Activated CD8-positive, alpha-beta memory T cell treated with anti-CD3 and anti-CD28 coated beads, Interleukin-2, amount 10 ng/mL, durations not matched to agents 7 days and 5 days (primary cell): ENCODE data around the gene DIP2A. TPM values are rescaled to one million over a fixed set of nuclear protein-coding genes. Genes with fewer than 3 reads are reported as not detected.

Experiments used
- ATAC-seq: fragments of 150-1000 bp; cut with Tn5 transposase; one replicate; pipeline ENCODE4 v1.10.0; 2021; ENCODE audit warnings: moderate library complexity
- CTCF ChIA-PET: fragments of 350-600 bp; sonication (Branson Sonifier 250); formaldehyde crosslinking; loops from one replicate; lab custom pipeline; 2021; ENCODE audit warnings: antibody characterized with exemption; lab: Charles Lee
- DNase-seq: peaks from one replicate; pipeline ENCODE4 v3.0.0-alpha.2; 2020
- H3K27ac Mint-ChIP-seq: one replicate; pipeline ENCODE4 v1.8.0; 2021; ENCODE audit warnings: mild to moderate bottlenecking, mixed read lengths
- H3K27me3 Mint-ChIP-seq: one replicate; pipeline ENCODE4 v1.8.0; 2021; ENCODE audit warnings: mixed read lengths
- H3K36me3 Mint-ChIP-seq: one replicate; pipeline ENCODE4 v1.8.0; 2021; ENCODE audit warnings: mild to moderate bottlenecking, mixed read lengths
- H3K4me1 Mint-ChIP-seq: one replicate; pipeline ENCODE4 v1.8.0; 2021; ENCODE audit warnings: mixed read lengths
- H3K4me3 Mint-ChIP-seq: one replicate; pipeline ENCODE4 v1.8.0; 2021; ENCODE audit warnings: mild to moderate bottlenecking, moderate library complexity, mixed read lengths
- H3K9me3 Mint-ChIP-seq: one replicate; pipeline ENCODE4 v1.8.0; 2022; ENCODE audit warnings: low read depth, mixed read lengths
- total RNA-seq, 2 experiments: library from RNA; stranded (reverse); gene quantifications; one replicate each; pipeline ENCODE4 v1.2.3, GENCODE V29; 2021

The DIP2A gene
- total RNA-seq, 2 experiments from 2014 or later, result 43.4 to 70.4 TPM

GRCh38 chr21:46613391-46613790 lies 154.7 kb downstream of the DIP2A start:
- H3K27ac Mint-ChIP-seq, result no peak overlapping the region
- no peak for ATAC-seq
- no peak for DNase-seq
- H3K27me3 Mint-ChIP-seq, result peaks cover 15% of the 10 kb centered on the region
- CTCF ChIA-PET, result no interaction called here
- H3K9me3 Mint-ChIP-seq, result no peaks in the 10 kb centered on the region
- H3K36me3 Mint-ChIP-seq, result peaks cover 6% of the 10 kb centered on the region
- H3K4me3 Mint-ChIP-seq, result no peak overlapping the region
- peaks cover 14% of the 10 kb centered on the region for H3K4me1 Mint-ChIP-seq

DNA sequence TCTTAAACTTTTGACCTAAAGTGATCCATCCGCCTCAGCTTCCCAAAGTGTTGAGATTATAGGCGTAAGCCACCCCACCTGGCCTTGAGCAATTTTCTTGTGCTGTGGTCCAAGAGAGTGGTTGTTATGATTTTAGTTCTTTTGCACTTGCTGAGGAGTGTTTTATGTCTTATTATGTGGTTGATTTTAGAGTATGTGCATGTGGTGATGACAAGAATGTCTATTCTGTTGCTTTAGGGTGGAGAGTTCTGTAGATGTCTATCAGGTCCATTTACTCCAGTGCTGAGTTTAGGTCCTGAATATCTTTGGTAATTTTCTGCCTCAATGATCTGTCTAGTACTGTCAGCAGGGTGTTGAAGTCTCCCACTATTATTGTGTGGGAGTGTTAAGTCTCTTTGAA lies 157.4 kb downstream of the DIP2A start:
- Mint-ChIP-seq H3K4me3 (no peak overlapping the region), H3K36me3 (peaks cover 3% of the 10 kb centered on the region), H3K27ac (no peak overlapping the region), H3K9me3 (no peaks in the 10 kb centered on the region), H3K27me3 (peaks cover 15% of the 10 kb centered on the region), H3K4me1 (no peaks in the 10 kb centered on the region)
- CTCF ChIA-PET, result no interaction called here
- DNase-seq, result no peak
- ATAC-seq, result no peak

GRCh38 chr21:46616656-46617055 lies 158.0 kb downstream of the DIP2A start:
- H3K36me3 Mint-ChIP-seq, result peaks cover 3% of the 10 kb centered on the region
- no peaks in the 10 kb centered on the region for H3K9me3 Mint-ChIP-seq
- H3K4me1 Mint-ChIP-seq, result peaks cover 4% of the 10 kb centered on the region
- ATAC-seq (no peak), DNase-seq (no peak)
- CTCF ChIA-PET, result no interaction called here
- H3K27ac Mint-ChIP-seq, result no peak overlapping the region
- H3K4me3 Mint-ChIP-seq, result no peak overlapping the region
- H3K27me3 Mint-ChIP-seq, result peaks cover 15% of the 10 kb centered on the region

DNA sequence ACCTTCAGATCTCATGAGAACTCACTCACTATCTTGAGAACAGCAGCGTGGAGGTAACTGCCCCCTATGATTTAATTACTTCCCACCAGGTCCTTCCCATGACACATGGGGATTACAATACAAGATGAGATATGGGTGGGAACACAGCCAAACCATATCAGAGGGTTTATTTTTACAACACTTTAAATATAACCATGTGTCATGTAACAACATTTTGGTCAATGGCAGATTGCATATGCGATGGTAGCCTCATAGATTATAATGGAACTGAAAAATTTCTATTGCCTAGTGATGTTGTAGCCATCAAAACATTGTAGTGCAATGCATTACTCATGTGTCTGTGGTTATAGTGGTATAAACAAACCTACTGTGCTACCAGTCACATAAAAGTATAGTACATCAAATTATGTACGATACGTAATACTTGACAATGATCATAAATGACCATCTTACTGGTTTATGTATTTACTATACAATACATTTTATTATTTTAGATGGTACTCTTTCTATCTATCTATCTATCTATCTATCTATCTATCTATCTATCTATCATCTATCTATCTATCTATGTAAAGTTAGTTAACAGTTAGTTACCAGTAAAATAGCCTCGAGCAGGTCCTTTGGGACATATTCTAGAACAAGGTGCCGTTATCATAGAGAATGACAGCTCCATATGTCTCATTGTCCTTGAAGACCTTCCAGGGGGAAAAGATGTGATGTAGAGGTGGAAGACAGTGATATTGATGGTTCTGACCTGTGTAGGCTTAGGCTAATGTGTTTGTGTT lies 158.8 kb downstream of the DIP2A start:
- peaks cover 15% of the 10 kb centered on the region for H3K27me3 Mint-ChIP-seq
- no peak overlapping the region for H3K27ac Mint-ChIP-seq
- H3K4me1 Mint-ChIP-seq, result peaks cover 13% of the 10 kb centered on the region
- peaks cover 3% of the 10 kb centered on the region for H3K36me3 Mint-ChIP-seq
- H3K9me3 Mint-ChIP-seq, result no peaks in the 10 kb centered on the region
- ATAC-seq (no peak), DNase-seq (no peak)
- CTCF ChIA-PET, result interaction anchor here (0.6 to 5.4 kb wide), 2 partner anchors 18 to 58 kb away, joined by 4 to 30 read pairs; partner anchors contain the start of gene PRMT2
- H3K4me3 Mint-ChIP-seq, result no peak overlapping the region

- Mint-ChIP-seq H3K4me3 (no peak overlapping the region), H3K27ac (no peak overlapping the region), H3K9me3 (no peaks in the 10 kb centered on the region), H3K36me3 (peaks cover 3% of the 10 kb centered on the region), H3K27me3 (peaks cover 15% of the 10 kb centered on the region), H3K4me1 (peaks cover 20% of the 10 kb centered on the region)
- DNase-seq, result no peak
- ATAC-seq, result no peak
- CTCF ChIA-PET, result interaction anchor here (0.6 to 5.4 kb wide), 2 partner anchors 17 to 35 kb away, joined by 3 to 30 read pairs; partner anchors contain the start of gene PRMT2
These were observed 160.2 kb downstream of the DIP2A start for GRCh38 chr21:46618738-46619379.

Other genes with a start within 250 kb of the DIP2A start
- gene LSS, start 230.1 kb upstream of the DIP2A start, total RNA-seq, result 10 to 100 TPM; 44.9 to 49.5 TPM
- gene MCM3AP, start 173.3 kb upstream of the DIP2A start, total RNA-seq, result 100 to 1,000 TPM; 134 to 139 TPM
- gene YBEY, start 172.5 kb upstream of the DIP2A start, total RNA-seq, result 1 to 10 TPM; 6.9 to 9.1 TPM
- 10 to 100 TPM; 48.4 to 82.1 TPM for gene C21orf58, start 135.0 kb upstream of the DIP2A start, total RNA-seq
- 100 to 1,000 TPM in 1 of 2 experiments, 10 to 100 TPM in 1; 89.7 to 104 TPM for gene PCNT, start 134.7 kb upstream of the DIP2A start, total RNA-seq
- gene S100B, start 146.2 kb downstream of the DIP2A start, total RNA-seq, result 1 to 10 TPM in 1 of 2 experiments, under 1 TPM in 1; 0.77 to 1.5 TPM
- gene PRMT2, start 176.8 kb downstream of the DIP2A start, total RNA-seq, result 100 to 1,000 TPM in 1 of 2 experiments, 10 to 100 TPM in 1; 99.7 to 107 TPM